K562 (cell line): ENCODE measurements around the gene SPHK2. TPM values are rescaled to one million over a fixed set of nuclear protein-coding genes. Genes with fewer than 3 reads are reported as not detected.

Experiments used
- ARID2 ChIP-seq: fragments of 450-650 bp; IDR thresholded peaks from 2 replicates; pipeline ENCODE4 v1.6.1; 2017; ENCODE audit warnings: antibody characterized with exemption, mild to moderate bottlenecking
- CXXC5 ChIP-seq: fragments of 250-450 bp; sonication (Bioruptor Pico); IDR thresholded peaks from 2 replicates; pipeline ENCODE4 v1.8.0; 2022; ENCODE audit warnings: inconsistent platforms, mild to moderate bottlenecking, moderate library complexity
- EGR1 ChIP-seq: fragments of 450-650 bp; conservative IDR thresholded peaks from 2 replicates; pipeline ENCODE4 v1.6.1; 2017; ENCODE audit warnings: mild to moderate bottlenecking
- ELF4 ChIP-seq: fragments of 450-650 bp; formaldehyde crosslinking; IDR thresholded peaks from 2 replicates; pipeline ENCODE4 v1.4.0; 2022; ENCODE audit warnings: missing genetic modification characterization
- ETV6 ChIP-seq, 3 experiments: fragments of 150-350 bp in 1 of 3; sonication (generic) in 1 of 3; formaldehyde crosslinking in 1 of 3; IDR thresholded peaks; 2 replicates each; pipeline versions ENCODE4 v1.6.1 to v1.8.0; 2014 to 2022; ENCODE audit warnings: borderline replicate concordance in 2 of 3, low read depth in 2 of 3, antibody characterized with exemption in 1 of 3, low read length in 1 of 3, mild to moderate bottlenecking in 1 of 3, missing genetic modification reagents in 1 of 3
- GATAD2A ChIP-seq: fragments of 450-650 bp; IDR thresholded peaks from 2 replicates; pipeline ENCODE4 v1.6.1; 2017
- HDAC6 ChIP-seq: IDR thresholded peaks from 2 replicates; pipeline ENCODE4 v1.6.1; 2012; ENCODE audit warnings: low read depth, mild to moderate bottlenecking, control low read depth, inconsistent platforms, low read length, moderate library complexity
- KAT7 ChIP-seq: sonication (generic); formaldehyde crosslinking; IDR thresholded peaks from 2 replicates; pipeline ENCODE4 v1.8.0; 2022; ENCODE audit warnings: missing genetic modification reagents, mild to moderate bottlenecking, borderline replicate concordance
- MAZ ChIP-seq, 2 experiments: fragments of 450-650 bp in 1 of 2; sonication (generic) in 1 of 2; formaldehyde crosslinking; IDR thresholded peaks in 1 of 2; conservative IDR thresholded peaks in 1 of 2; 2 replicates each; pipeline versions ENCODE4 v1.4.0 to v1.5.0; 2020; ENCODE audit warnings: mild to moderate bottlenecking in 1 of 2, missing genetic modification reagents in 1 of 2
- NR2C1 ChIP-seq, 2 experiments: fragments of 450-650 bp; IDR thresholded peaks; 2 replicates each; pipeline ENCODE4 v1.6.1; 2017; ENCODE audit warnings: mild to moderate bottlenecking in 2 of 2, antibody characterized with exemption in 1 of 2, inconsistent platforms in 1 of 2, missing compliant biosample characterization in 1 of 2, missing genetic modification characterization in 1 of 2
- POLR2AphosphoS5 ChIP-seq: IDR thresholded peaks from 2 replicates; pipeline ENCODE4 v1.6.1; 2011; ENCODE audit warnings: mild to moderate bottlenecking, low read depth, low read length, moderate library complexity; ENCODE audit not compliant: control insufficient read depth, insufficient read depth
- PRPF4 ChIP-seq: fragments of 200-400 bp; formaldehyde crosslinking; IDR thresholded peaks from one replicate; pipeline ENCODE4 v1.6.1; 2017; ENCODE audit warnings: low read length, low read depth, mild to moderate bottlenecking; ENCODE audit not compliant: insufficient read depth, poor library complexity, severe bottlenecking
- YY1 ChIP-seq, 3 experiments: IDR thresholded peaks; 2 replicates each; pipeline ENCODE4 v1.6.1; 2011; ENCODE audit warnings: low read length in 2 of 3, mild to moderate bottlenecking in 2 of 3, moderate library complexity in 2 of 3, borderline replicate concordance in 1 of 3, control low read depth in 1 of 3, low read depth in 1 of 3; ENCODE audit not compliant: insufficient read depth in 3 of 3, insufficient replicate concordance in 2 of 3, control insufficient read depth in 1 of 3, insufficient read length in 1 of 3; ENCODE audit errors: extremely low read depth in 1 of 3
- ZNF121 ChIP-seq: sonication (generic); formaldehyde crosslinking; conservative IDR thresholded peaks from 2 replicates; pipeline ENCODE4 v1.8.0; 2022; ENCODE audit warnings: missing genetic modification reagents
- ZNF140 ChIP-seq: fragments of 250-450 bp; sonication (Bioruptor Pico); IDR thresholded peaks from 2 replicates; pipeline ENCODE4 v1.8.0; 2021; ENCODE audit warnings: moderate library complexity, mild to moderate bottlenecking, inconsistent platforms
- ZNF589 ChIP-seq: fragments of 200-800 bp; sonication (Bioruptor generic); IDR thresholded peaks from 2 replicates; pipeline ENCODE4 v1.6.1; 2016; ENCODE audit warnings: low read depth, missing genetic modification characterization, missing compliant biosample characterization
- polyA plus RNA-seq, 8 experiments: library from polyadenylated mRNA; depleted of rRNA in 4 of 8; stranded (reverse) in 5 of 8; unstranded in 3 of 8; fragments of >200 nt; fragmentation: Nextera tagmentation in 2 of 8; fragmentation: Illumina TruSeq in 1 of 8; extraction: Ambion mirVana in 2 of 8; extraction: Trizol in 1 of 8; gene quantifications; 2 replicates each; pipeline versions ENCODE4 v1.2.1 to v1.2.3, GENCODE V29; 2011 to 2014; ENCODE audit warnings: inconsistent platforms in 1 of 8, missing spikeins in 1 of 8
- total RNA-seq, 7 experiments: library from RNA; depleted of rRNA in 6 of 7; stranded (reverse); fragments of >200 nt in 6 of 7; fragmentation: Illumina TruSeq in 2 of 7; extraction: Trizol in 2 of 7; gene quantifications; 2 replicates each; pipeline versions ENCODE4 v1.2.1 to v1.2.3, GENCODE V29; 2011 to 2021; ENCODE audit warnings: low replicate concordance in 1 of 7
- TF ChIP-seq, protein P1 (sequence below): fragments of 450-650 bp; IDR thresholded peaks from 2 replicates; pipeline ENCODE4 v1.6.1; 2016
- TF ChIP-seq, protein P2 (sequence below): sonication (generic); formaldehyde crosslinking; IDR thresholded peaks from 2 replicates; pipeline ENCODE4 v1.8.0; 2022; ENCODE audit warnings: missing genetic modification reagents, mild to moderate bottlenecking, moderate library complexity, borderline replicate concordance
- TF ChIP-seq, protein P3 (sequence below): fragments of 450-650 bp; IDR thresholded peaks from 2 replicates; pipeline ENCODE4 v1.6.1; 2017; ENCODE audit warnings: antibody characterized with exemption, mild to moderate bottlenecking

Gene SPHK2
- total and polyA plus RNA-seq, 9 of the 15 experiments (the other 6 are each of a cell fraction or from before 2014, with no cell fraction given) = 0.10 to 15.2 (median 2.9) TPM

DNA sequence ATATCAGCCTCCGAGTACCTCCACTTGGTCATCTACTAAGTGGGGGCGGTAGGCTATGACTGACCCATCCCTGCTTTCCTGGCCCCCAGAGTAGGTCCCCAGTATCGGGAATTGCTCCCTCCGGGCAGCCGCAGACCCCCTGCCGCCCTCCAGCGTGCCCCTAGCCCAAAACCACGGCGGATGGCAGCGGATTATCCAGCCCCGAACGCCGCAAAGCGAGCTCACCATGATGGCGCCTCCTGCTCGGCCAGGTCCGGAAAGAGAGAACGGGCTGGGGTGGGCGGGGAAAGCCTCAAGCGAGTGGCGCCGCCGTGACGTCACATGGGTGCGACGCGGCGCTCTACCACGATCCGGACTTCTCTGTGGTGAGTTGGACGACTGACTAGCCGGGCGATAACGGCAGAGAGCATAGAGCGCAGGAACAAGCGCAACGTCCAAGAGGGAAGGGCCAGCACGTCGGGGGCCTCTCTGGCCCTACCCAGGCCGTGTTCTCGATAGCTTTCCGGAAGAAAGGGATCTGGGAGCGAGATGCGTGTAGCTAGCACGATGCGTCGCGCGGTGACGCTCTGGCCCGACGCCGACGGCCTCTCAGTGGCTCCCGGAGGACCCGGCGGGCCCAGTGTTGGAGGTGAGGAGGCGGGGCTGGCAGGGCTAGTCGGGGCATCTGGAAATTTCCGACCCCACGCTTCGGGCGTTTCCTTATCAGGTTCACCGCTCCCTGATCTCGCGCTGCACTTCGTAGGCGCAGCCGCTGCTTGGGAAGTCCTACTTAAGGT, at the start of gene SPHK2, which contains the start of gene RPL18 (continued):
- TF ChIP-seq YY1 (IDR thresholded peaks at IDR 0.05; ENCODE audit: borderline replicate concordance in 1 of 3, control insufficient read depth in 1 of 3, extremely low read depth in 1 of 3, insufficient read depth in 3 of 3, insufficient read length in 1 of 3, insufficient replicate concordance in 2 of 3, low read depth in 1 of 3, low read length in 2 of 3) (peak; percentile 47 to 91 (median 80)), POLR2AphosphoS5 (peak; percentile 98), ZNF589 (peak; percentile 45; the same call in 1 of the 2 replicates), CXXC5 (CRISPR knock-in tag) (peak; percentile 99), EGR1 (peak; percentile 80), HDAC6 (no peak), ZNF121 (CRISPR knock-in tag) (peak; percentile 15; the same call in 1 of the 2 replicates), ARID2 (no peak), PRPF4 (peak; percentile 87), GATAD2A (0 out of 2 replicates have a peak, but pooled peaks have one; percentile 50), ETV6 (IDR thresholded peaks at IDR 0.05; ENCODE audit: borderline replicate concordance in 1 of 2, low read depth in 2 of 2, low read length in 1 of 2) (peak in 1 of 2 experiments; percentile 41; a peak in 1 of 4 replicates), ETV6 (CRISPR knock-in tag; IDR thresholded peaks at IDR 0.05; ENCODE audit: borderline replicate concordance) (no peak), NR2C1 (IDR thresholded peaks at IDR 0.05) (peak; percentile 91), NR2C1 (tag; IDR thresholded peaks at IDR 0.05) (peak; percentile 83), MAZ (CRISPR knock-in tag; conservative IDR thresholded peaks at IDR 0.05 in 1 of 2, IDR thresholded peaks at IDR 0.05 in 1 of 2) (peak; percentile 81 to 96), ZNF140 (no peak), ELF4 (CRISPR knock-in tag) (peak; percentile 74; the same call in 1 of the 2 replicates), KAT7 (peak; percentile 87; the same call in 1 of the 2 replicates)
- TF ChIP-seq, protein P1, sequence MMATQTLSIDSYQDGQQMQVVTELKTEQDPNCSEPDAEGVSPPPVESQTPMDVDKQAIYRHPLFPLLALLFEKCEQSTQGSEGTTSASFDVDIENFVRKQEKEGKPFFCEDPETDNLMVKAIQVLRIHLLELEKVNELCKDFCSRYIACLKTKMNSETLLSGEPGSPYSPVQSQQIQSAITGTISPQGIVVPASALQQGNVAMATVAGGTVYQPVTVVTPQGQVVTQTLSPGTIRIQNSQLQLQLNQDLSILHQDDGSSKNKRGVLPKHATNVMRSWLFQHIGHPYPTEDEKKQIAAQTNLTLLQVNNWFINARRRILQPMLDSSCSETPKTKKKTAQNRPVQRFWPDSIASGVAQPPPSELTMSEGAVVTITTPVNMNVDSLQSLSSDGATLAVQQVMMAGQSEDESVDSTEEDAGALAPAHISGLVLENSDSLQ = peak; percentile 71
- TF ChIP-seq, protein P2, sequence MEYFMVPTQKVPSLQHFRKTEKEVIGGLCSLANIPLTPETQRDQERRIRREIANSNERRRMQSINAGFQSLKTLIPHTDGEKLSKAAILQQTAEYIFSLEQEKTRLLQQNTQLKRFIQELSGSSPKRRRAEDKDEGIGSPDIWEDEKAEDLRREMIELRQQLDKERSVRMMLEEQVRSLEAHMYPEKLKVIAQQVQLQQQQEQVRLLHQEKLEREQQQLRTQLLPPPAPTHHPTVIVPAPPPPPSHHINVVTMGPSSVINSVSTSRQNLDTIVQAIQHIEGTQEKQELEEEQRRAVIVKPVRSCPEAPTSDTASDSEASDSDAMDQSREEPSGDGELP (CRISPR knock-in tag) = peak; percentile 95
- TF ChIP-seq, protein P3, sequence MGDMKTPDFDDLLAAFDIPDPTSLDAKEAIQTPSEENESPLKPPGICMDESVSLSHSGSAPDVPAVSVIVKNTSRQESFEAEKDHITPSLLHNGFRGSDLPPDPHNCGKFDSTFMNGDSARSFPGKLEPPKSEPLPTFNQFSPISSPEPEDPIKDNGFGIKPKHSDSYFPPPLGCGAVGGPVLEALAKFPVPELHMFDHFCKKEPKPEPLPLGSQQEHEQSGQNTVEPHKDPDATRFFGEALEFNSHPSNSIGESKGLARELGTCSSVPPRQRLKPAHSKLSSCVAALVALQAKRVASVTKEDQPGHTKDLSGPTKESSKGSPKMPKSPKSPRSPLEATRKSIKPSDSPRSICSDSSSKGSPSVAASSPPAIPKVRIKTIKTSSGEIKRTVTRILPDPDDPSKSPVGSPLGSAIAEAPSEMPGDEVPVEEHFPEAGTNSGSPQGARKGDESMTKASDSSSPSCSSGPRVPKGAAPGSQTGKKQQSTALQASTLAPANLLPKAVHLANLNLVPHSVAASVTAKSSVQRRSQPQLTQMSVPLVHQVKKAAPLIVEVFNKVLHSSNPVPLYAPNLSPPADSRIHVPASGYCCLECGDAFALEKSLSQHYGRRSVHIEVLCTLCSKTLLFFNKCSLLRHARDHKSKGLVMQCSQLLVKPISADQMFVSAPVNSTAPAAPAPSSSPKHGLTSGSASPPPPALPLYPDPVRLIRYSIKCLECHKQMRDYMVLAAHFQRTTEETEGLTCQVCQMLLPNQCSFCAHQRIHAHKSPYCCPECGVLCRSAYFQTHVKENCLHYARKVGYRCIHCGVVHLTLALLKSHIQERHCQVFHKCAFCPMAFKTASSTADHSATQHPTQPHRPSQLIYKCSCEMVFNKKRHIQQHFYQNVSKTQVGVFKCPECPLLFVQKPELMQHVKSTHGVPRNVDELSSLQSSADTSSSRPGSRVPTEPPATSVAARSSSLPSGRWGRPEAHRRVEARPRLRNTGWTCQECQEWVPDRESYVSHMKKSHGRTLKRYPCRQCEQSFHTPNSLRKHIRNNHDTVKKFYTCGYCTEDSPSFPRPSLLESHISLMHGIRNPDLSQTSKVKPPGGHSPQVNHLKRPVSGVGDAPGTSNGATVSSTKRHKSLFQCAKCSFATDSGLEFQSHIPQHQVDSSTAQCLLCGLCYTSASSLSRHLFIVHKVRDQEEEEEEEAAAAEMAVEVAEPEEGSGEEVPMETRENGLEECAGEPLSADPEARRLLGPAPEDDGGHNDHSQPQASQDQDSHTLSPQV = no peak
